Ishikawa (cell line): ENCODE measurements around the gene TEDDM1.

Source experiments
- CREB1 ChIP-seq: IDR thresholded peaks from 2 replicates; pipeline ENCODE4 v1.6.1; 2012; ENCODE audit warnings: low read depth
- EP300 ChIP-seq: IDR thresholded peaks from 2 replicates; pipeline ENCODE4 v1.6.1; 2012; ENCODE audit warnings: borderline replicate concordance
- RAD21 ChIP-seq: IDR thresholded peaks from 2 replicates; pipeline ENCODE4 v1.6.1; 2012; ENCODE audit warnings: low read depth
- TAF1 ChIP-seq: IDR thresholded peaks from 2 replicates; pipeline ENCODE4 v1.6.1; 2012; ENCODE audit warnings: low read depth, mild to moderate bottlenecking
- TCF12 ChIP-seq: IDR thresholded peaks from 2 replicates; pipeline ENCODE4 v1.6.1; 2012; ENCODE audit warnings: low read depth
- YY1 ChIP-seq: IDR thresholded peaks from 2 replicates; pipeline ENCODE4 v1.6.1; 2012; ENCODE audit warnings: low read depth
- TF ChIP-seq, protein P1 (sequence below): IDR thresholded peaks from 2 replicates; pipeline ENCODE4 v1.6.1; 2012

- TF ChIP-seq YY1: no peak
- no peak for TF ChIP-seq TAF1
- no peak for TF ChIP-seq CREB1
- TF ChIP-seq, protein P1, sequence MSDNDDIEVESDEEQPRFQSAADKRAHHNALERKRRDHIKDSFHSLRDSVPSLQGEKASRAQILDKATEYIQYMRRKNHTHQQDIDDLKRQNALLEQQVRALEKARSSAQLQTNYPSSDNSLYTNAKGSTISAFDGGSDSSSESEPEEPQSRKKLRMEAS: no peak
- no peak for TF ChIP-seq TCF12
- no peak for TF ChIP-seq RAD21
- TF ChIP-seq EP300: no peak
Measured at GRCh38 chr1:182357171-182357570, 43.3 kb downstream of the TEDDM1 start.
